ENCODE data around the gene OPN1MW.
"Not testable (repeated sequence)": the region's sequence is repeated elsewhere in the genome, so short reads cannot be mapped to it uniquely, and the experiment has no call there.

The OPN1MW gene

DNA sequence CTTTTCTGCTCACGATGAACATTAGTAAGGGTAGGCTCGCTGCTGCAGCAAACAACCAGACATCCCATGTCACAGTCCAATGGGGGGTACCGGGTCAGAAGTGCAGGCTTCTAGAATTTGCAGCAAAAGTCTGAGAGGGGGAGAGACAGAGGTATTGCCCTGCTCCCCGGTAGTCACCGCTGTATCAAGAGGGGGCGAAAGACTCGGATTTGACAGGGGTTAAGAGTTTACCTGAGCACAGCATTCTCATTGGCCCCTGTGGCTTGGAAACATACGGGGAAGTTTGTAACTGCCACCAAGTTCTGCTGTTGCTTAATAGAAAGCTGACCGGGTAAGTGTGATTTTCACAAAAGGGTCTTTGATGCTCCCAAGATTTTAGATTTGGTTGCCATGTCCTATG lies 28.7 kb downstream of the OPN1MW start:
- DNase-seq = not testable (repeated sequence)

DNA sequence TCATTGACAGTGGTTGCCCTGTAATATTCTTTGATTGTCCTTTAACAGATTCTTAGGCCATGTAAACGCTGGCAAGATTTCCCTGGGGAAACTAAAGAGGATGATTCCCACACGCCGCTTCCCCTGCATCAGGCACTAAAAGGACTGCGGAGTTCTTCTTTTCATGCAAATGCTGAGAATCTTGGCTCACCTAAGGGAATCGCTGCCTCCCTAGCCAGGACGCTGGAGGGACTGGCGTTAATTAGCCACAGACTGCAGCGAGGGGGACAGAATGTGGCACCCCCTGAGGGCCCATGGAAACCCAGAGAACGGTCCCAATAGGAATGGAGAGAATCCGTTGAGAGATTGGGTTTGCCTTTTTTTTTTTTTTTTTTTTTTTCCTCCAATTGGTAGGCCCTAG lies 29.1 kb downstream of the OPN1MW start:
- DNase-seq = not testable (repeated sequence)

DNA sequence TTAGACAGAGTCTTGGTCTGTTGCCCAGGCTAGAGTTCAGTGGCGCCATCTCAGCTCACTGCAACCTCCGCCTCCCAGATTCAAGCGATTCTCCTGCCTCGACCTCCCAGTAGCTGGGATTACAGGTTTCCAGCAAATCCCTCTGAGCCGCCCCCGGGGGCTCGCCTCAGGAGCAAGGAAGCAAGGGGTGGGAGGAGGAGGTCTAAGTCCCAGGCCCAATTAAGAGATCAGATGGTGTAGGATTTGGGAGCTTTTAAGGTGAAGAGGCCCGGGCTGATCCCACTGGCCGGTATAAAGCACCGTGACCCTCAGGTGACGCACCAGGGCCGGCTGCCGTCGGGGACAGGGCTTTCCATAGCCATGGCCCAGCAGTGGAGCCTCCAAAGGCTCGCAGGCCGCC lies 37.1 kb downstream of the OPN1MW start, which contains the start of gene OPN1MW2:
Gene OPN1MW2, plus strand, starts transcription at position 301 of the 400 bp plus-strand sequence. Its CDS starts 60 bp downstream, at position 361.
- not testable (repeated sequence) for DNase-seq

DNA sequence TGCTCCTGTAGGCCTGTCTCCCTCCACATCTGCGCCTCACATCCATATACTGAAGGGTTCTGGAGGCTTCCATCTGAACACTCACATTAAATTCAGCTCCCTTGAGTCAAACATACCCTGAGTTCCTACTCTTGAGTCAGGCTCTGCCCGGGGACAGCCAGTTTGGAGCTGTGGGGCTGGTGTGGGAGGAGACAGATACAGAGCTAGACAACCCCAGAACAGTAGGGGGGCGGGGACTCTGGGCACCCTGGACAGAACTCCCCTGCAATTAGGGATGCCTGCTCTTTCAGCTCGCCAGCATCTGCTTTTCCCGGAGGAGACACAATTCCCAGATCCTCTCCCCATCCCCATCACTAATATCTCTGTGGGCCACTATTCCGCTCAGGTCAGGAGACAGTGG lies 42.9 kb downstream of the OPN1MW start:
- DNase-seq = not testable (repeated sequence)

DNA sequence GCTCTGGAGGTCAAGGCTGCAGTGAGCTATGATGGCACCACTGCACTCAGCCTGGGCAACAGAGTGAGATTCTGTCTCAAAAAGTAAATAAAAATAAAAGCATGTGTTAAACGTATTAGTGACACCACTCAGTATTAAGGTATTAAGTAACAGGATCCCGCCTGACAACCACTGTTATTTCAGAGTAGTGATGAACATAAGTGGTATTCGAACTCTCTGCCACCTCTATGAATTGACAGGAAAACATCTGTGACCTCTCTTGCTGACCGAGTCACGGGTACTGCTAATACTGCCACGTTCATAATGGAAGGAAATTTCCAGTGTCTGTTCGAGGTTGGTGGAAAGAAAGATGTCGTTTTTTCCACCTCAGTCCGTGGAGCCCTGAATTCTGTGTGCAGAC lies 44.3 kb downstream of the OPN1MW start:
- DNase-seq = not testable (repeated sequence)

DNA sequence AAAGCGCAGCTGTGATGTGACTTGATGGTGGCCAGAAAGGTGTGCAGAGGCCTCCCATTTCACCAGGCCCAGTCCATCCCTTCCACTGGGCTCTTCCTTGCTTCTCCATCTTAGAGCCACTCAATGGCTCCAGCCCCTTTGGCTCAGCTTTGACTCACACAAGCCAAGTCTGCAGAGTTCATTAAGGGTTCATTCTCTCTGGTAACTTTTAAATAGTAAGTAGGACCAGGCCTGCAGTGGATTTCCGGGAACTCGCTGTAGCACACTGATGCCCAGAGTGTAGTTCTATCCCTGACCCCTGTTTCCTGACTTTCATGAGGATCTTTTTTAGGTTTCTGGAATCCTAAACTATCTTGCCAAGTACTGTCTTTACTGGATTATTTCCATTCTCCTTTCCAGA lies 49.0 kb downstream of the OPN1MW start:
- not testable (repeated sequence) for DNase-seq

DNA sequence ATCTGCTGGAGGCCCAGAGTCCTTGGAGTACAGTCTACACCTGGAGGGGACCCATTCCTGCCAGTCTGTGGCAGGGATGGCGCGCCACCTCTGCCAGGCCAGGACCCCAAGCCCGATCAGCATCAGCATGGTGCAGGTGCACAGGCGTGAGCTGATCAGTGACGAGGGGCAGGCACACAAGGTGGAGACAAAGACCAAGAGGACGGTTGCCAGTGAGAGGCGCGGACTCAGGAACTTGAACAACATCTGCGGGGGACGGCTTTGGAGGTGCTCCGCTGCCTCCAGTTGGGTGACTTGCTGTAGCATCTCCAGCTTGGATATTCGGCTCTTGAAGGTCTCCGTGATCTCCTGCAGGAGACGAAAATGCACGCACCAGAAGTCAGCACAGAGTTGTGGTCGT lies 51.2 kb downstream of the OPN1MW start:
- not testable (repeated sequence) for DNase-seq

DNA sequence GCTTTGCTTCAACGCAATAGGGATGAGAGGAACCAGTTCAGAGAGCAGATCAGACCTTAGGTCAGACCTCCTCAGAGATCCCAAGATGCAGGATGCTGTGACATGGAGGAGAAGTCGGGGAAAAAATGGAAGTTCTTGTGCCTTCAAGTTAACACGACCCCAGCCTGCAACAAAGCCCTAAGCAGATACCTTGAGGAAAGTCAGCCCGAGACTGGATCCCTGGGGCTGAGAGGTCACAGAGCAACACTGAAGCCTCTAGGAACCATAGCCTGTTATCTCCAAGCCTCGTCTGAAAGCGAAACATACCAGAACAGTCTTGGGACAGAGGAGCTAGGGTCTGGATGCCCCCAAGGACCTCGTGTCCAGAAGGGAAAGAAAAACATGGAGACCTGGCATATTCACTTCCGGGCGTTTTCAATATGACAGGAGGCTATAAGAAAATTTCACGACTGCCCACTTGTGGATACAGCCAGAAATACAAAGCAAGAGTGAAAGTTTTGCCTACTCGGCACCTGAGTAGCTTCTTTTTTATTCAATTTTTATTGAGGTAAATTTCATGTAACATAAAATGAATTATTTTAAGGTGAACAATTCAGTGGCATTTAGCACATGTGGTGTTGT lies 56.7 kb downstream of the OPN1MW start:
- DNase-seq = not testable (repeated sequence)

DNA sequence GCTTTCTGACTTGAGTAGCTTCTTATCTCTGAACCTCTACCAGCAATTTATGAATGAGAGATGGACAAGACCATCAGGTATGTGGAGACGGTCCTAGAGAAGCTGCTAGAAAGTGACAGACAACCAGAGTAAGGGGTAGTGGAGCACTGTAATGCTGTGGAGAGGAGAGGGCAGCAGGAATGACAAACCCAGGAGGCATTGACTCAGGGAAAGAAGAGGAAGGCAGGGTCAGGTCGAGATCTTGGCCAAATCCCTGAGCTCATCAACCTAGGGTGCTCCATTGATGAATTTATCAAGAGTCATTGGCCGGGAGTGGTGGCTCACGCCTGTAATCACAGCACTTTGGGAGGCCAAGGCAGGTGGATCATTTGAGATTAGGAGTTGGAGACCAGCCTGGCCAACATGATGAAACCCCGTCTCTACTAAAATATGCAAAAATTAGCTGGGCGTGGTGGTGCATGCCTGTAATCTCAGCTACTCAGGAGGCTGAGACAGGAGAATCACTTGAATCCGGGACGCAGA lies 57.6 kb downstream of the OPN1MW start:
- DNase-seq = not testable (repeated sequence)
